GM12878 (cell line): ENCODE data around the gene IPP. TPM values are rescaled to one million over a fixed set of nuclear protein-coding genes. Genes with fewer than 3 reads are reported as not detected.

Experiments
- BACH1 ChIP-seq: fragments of 450-650 bp; IDR thresholded peaks from 2 replicates; pipeline ENCODE4 v1.6.1; 2017; ENCODE audit warnings: mild to moderate bottlenecking, borderline replicate concordance
- CHD4 ChIP-seq: fragments of 200-600 bp; sonication (generic); IDR thresholded peaks from 2 replicates; pipeline ENCODE4 v1.6.1; 2016; ENCODE audit warnings: mild to moderate bottlenecking
- ELK1 ChIP-seq: IDR thresholded peaks from 2 replicates; pipeline ENCODE4 v1.6.1; 2012; ENCODE audit warnings: low read depth, low read length, improper control_type of control experiment
- ESRRA ChIP-seq: IDR thresholded peaks from 2 replicates; pipeline ENCODE4 v1.6.1; 2012; ENCODE audit warnings: mild to moderate bottlenecking, low read length, improper control_type of control experiment
- EZH2 ChIP-seq: IDR thresholded peaks from 2 replicates; pipeline ENCODE4 v1.6.1; 2012; ENCODE audit warnings: low read depth, mild to moderate bottlenecking, control low read depth, inconsistent platforms, low read length, borderline replicate concordance; ENCODE audit not compliant: control insufficient read depth
- HDAC2 ChIP-seq: fragments of 200-600 bp; sonication (generic); IDR thresholded peaks from 2 replicates; pipeline ENCODE4 v1.6.1; 2017
- KLF5 ChIP-seq: fragments of 450-650 bp; IDR thresholded peaks from 2 replicates; pipeline ENCODE4 v1.6.1; 2014; ENCODE audit warnings: mild to moderate bottlenecking; ENCODE audit not compliant: partially characterized antibody
- LARP7 ChIP-seq: fragments of 450-650 bp; IDR thresholded peaks from 2 replicates; pipeline ENCODE4 v1.6.1; 2017; ENCODE audit warnings: mild to moderate bottlenecking
- NBN ChIP-seq: fragments of 450-650 bp; IDR thresholded peaks from 2 replicates; pipeline ENCODE4 v1.6.1; 2016
- NKRF ChIP-seq: fragments of 450-650 bp; conservative IDR thresholded peaks from 2 replicates; pipeline ENCODE4 v1.6.1; 2017; ENCODE audit warnings: mild to moderate bottlenecking, moderate library complexity
- PML ChIP-seq: IDR thresholded peaks from 2 replicates; pipeline ENCODE4 v1.6.1; 2012; ENCODE audit warnings: low read length, inconsistent platforms
- POLR2AphosphoS5 ChIP-seq: IDR thresholded peaks from 2 replicates; pipeline ENCODE4 v1.6.1; 2011; ENCODE audit warnings: mild to moderate bottlenecking, low read length, inconsistent platforms
- REST ChIP-seq: IDR thresholded peaks from 2 replicates; pipeline ENCODE4 v1.6.1; 2012; ENCODE audit warnings: mild to moderate bottlenecking, low read depth, low read length
- RUNX3 ChIP-seq: IDR thresholded peaks from 2 replicates; pipeline ENCODE4 v1.6.1; 2012; ENCODE audit warnings: low read length, inconsistent platforms
- SPI1 ChIP-seq: IDR thresholded peaks from 2 replicates; pipeline ENCODE4 v1.6.1; 2011; ENCODE audit warnings: low read depth, mild to moderate bottlenecking, low read length, moderate library complexity, borderline replicate concordance; ENCODE audit not compliant: insufficient read depth
- SUZ12 ChIP-seq: fragments of 200-600 bp; sonication (generic); IDR thresholded peaks from one replicate; pipeline ENCODE4 v1.6.1; 2018; ENCODE audit warnings: antibody characterized with exemption, mild to moderate bottlenecking; ENCODE audit not compliant: unreplicated experiment
- TAF1 ChIP-seq: IDR thresholded peaks from 2 replicates; pipeline ENCODE4 v1.6.1; 2011; ENCODE audit warnings: mild to moderate bottlenecking, low read depth, low read length, borderline replicate concordance
- TBL1XR1 ChIP-seq: IDR thresholded peaks from 2 replicates; pipeline ENCODE4 v1.6.1; 2012; ENCODE audit warnings: low read depth, low read length, improper control_type of control experiment
- TCF7 ChIP-seq: IDR thresholded peaks from 2 replicates; pipeline ENCODE4 v1.6.1; 2014; ENCODE audit warnings: antibody characterized with exemption, borderline replicate concordance
- ZBTB40 ChIP-seq: fragments of 450-650 bp; IDR thresholded peaks from 2 replicates; pipeline ENCODE4 v1.6.1; 2016; ENCODE audit warnings: mild to moderate bottlenecking, moderate library complexity, borderline replicate concordance
- ZZZ3 ChIP-seq: IDR thresholded peaks from 2 replicates; pipeline ENCODE4 v1.6.1; 2011; ENCODE audit warnings: low read depth; ENCODE audit not compliant: control insufficient read depth, insufficient read length
- polyA plus RNA-seq, 11 experiments: library from polyadenylated mRNA; depleted of rRNA in 4 of 11; unstranded in 6 of 11; stranded (reverse) in 5 of 11; fragments of >200 nt; fragmentation: Nextera tagmentation in 4 of 11; fragmentation: Illumina TruSeq in 1 of 11; extraction: Ambion mirVana in 4 of 11; extraction: Trizol in 1 of 11; gene quantifications; 1 replicate in 1 of 11; 2 replicates in 10 of 11; pipeline versions ENCODE4 v1.2.1 to v1.2.3, GENCODE V29; 2011 to 2016; ENCODE audit warnings: inconsistent platforms in 2 of 11, missing spikeins in 2 of 11, low read depth in 1 of 11
- total RNA-seq, 4 experiments: library from RNA; depleted of rRNA in 3 of 4; stranded (reverse); fragments of >200 nt in 3 of 4; fragmentation: Illumina TruSeq in 1 of 4; extraction: Trizol in 1 of 4; gene quantifications; 2 replicates each; pipeline versions ENCODE4 v1.2.1 to v1.2.3, GENCODE V29; 2013 to 2021

IPP gene
- total and polyA plus RNA-seq, 10 of the 15 experiments (the other 5 are each of a cell fraction or from before 2014, with no cell fraction given) = 4.7 to 15.0 (median 10.4) TPM

- TF ChIP-seq SPI1 (no peak; the same call in 1 of the 2 replicates), HDAC2 (no peak), EZH2 (no peak), KLF5 (no peak), TCF7 (no peak), TBL1XR1 (no peak), TAF1 (peak; percentile 71; the same call in 1 of the 2 replicates), ZZZ3 (no peak), NKRF (peak; percentile 59), ELK1 (no peak), REST (0 out of 2 replicates have a peak, but pooled peaks have one; percentile 7), BACH1 (peak; percentile 10), NBN (no peak; the same call in 1 of the 2 replicates), RUNX3 (peak; percentile 12; the same call in 1 of the 2 replicates), LARP7 (peak; percentile 70), ZBTB40 (no peak), POLR2AphosphoS5 (peak; percentile 82), ESRRA (no peak), SUZ12 (no peak), CHD4 (no peak), PML (no peak)
Observed at GRCh38 chr1:45686288-45687013, 64.0 kb downstream of the IPP start, which contains the start of gene GPBP1L1 (continued).
